G401 (cell line): ENCODE data around the gene DNAH9. TPM values are rescaled to one million over a fixed set of nuclear protein-coding genes. Genes with fewer than 3 reads are reported as not detected.

Experiments
- DNase-seq: peaks from one replicate; pipeline ENCODE4 v3.0.0-alpha.2; 2015; ENCODE audit warnings: low spot score
- in situ Hi-C: cut with HindIII; loops from 2 replicates; pipeline ENCODE4 v1.10.0; 2016; ENCODE audit warnings: low sequenced_read_pairs, mixed read lengths
- total RNA-seq: library from RNA; depleted of rRNA; stranded (reverse); fragments of >200 nt; shearing (Covaris generic); gene quantifications from 2 replicates; pipeline ENCODE4 v1.2.3, GENCODE V29; 2014

The DNAH9 gene
- total RNA-seq, 1 experiment from 2014 or later, result not detected

DNA sequence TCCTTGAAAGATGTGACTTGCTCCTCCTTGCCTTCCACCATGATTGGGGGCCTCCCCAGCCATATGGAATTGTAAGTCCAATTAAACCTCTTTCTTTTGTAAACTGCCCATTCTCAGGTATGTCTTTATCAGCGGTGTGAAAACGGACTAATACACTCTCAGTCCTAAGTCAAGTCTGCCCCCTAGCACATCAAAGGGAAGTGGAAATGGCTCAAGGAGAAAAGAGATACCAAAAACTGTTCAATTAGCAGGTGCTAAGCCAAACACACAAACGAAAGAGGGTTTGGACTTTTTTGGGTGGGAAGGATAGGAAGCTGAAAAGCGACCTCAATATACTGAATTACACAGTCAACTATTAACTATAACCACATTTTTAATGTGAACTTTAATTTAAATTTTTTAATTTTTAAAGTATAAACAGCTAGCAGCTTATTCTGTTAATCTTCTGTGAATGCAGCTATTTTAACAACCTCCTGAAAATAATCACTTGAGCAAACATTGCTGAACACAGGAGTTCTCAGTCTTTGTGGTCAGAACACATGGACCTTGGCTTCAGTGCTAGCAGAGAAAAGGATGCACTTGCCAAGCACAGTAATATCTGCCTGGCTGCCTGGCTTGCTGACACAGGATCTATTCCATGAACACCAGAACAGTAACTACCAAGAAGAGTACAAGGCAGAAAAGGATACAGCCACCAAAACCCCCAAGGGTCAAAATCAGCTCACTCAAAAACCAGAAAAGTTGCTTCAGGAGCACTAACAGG lies 388.1 kb downstream of the DNAH9 start:
- DNase-seq, result no peak
- in situ Hi-C loops, result no loop called here

DNA sequence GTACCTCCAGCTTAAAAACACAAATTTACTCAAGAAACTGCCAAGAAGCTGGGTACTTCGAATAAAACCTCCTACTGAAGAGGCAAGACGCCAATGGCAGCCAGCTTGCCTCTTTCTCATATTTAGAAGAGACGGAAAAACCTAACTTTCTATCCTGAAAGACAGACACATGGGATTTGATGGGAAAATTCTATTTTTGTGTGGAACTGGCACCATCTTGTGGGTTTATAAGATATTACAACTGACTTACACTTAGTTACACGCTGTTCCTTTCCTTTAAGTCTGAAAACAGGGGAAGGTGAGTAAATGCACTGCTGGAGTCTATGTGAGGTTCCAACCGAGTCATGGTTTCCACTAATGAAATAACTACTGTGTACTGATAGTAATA lies 388.7 kb downstream of the DNAH9 start:
- DNase-seq, result peak; percentile 60
- in situ Hi-C loops, result no loop called here

DNA sequence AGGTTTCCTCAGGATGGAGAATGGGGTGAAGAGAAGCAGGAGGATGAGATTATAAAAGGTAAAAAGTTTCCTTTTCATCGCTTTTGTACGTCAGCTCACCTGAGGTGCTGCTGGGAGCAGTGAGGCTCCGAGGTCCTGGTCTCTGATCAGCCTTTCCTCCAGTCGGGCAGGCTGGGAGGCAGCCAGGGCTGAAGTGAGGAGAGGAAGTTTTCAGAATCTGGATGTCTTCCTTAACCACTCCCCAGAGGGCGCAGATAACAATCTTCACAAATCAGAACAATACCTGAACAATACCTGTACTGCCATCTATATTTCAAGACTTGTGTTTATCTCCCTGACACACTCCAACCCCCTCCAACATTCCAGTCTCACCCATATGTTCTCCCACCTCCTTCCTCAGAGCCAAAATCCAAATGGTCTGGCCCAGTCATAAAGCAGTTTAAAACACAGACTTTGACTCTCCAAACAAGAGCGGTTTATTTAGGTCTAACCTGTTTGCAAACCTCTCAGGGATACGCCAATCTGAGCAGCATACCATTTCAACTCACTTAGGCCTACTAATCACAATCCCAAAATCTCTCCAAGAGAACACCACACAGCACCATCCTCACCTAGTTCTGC lies 392.2 kb downstream of the DNAH9 start:
- no peak for DNase-seq
- in situ Hi-C loops, result no loop called here

DNA sequence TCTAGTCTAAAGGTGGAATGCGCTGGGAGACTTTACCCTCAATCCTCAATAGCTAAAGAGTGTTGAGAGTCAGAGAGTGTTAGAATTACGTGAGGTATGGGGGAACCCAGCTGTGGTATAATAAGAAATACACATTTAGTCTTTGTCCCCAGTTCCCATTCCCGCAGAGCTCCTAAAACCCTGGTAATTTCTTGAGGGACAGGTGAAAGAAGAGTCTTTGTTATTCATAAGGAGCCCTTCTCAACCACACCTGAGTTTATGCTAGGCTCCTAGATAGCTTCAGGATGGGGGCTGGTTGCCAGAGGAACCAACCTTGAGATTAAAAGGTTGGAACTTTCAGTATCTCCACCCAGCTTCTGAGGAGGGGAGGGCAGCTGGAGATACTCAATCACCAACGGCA lies 393.2 kb downstream of the DNAH9 start:
- no peak for DNase-seq
- in situ Hi-C loops, result no loop called here

DNA sequence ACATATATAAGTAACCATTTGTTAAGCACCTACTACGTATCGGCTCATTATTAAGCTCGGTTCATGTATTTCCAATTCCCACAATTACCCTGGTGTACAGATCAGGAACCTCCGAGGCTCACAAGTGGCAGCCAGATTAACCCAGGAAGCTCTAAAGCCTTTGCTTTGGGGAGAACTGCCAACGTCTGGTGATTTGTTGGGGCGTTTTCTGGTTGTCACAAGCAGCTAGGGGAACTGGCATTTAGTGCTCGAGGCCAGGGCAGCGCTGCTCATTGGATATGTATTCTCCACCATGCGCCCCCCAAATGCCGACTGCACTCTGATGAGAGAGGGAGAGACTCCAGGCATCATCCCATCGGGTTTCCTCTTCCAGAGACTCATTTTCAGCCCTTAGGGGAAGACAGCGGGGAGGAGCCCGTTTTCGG lies 398.5 kb downstream of the DNAH9 start:
- in situ Hi-C loops, result no loop called here

DNA sequence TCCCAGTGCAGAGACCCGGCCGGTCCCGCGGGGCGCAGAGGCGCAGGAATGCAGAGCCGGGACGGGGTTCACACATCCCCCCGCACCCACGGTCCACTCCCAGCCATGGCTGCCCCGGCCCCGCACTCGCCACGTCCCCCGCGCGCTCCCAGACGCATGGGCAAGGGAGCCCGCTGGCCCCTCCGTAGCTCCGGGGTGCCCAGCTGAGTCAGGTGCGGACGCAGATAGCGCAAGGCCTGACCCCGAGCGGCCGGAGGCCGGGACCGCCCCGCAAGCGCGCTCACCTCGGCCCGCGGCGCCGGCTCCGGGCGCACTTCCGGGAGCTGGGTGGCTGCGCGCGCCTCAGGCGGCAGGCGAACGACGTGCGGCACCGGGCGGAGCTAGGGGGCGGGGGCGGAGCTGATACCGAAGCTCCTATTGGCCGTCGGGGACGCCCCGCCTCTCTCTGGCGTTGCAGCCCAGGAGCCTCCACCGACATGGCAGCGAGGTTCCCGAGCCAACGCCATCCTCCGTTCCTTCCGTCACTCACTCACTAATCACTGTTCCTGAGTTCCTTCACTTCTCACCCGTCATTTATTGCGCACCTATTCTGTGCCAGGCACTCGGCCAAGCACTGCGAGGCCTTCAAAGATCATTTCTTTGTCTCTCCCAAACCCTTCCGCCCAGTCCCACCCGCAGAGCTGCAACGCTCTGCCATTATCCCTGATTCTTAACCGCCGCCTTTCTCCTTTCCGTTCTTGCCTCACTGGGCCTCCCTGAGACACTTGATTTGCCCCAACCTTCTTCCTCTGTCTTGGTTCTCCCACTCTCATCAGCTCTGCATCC lies 399.1 kb downstream of the DNAH9 start, which contains the start of gene ZNF18:
Gene ZNF18 (minus strand): TSS at position 329 of the 825 bp plus-strand sequence. CDS start 4,646 bp downstream, outside the sequence.
- in situ Hi-C loops, result no loop called here
- peak; percentile 94 for DNase-seq

More for the DNA sequence above, 398.5 kb downstream of the DNAH9 start:
- DNase-seq, result peak; percentile 78

DNA sequence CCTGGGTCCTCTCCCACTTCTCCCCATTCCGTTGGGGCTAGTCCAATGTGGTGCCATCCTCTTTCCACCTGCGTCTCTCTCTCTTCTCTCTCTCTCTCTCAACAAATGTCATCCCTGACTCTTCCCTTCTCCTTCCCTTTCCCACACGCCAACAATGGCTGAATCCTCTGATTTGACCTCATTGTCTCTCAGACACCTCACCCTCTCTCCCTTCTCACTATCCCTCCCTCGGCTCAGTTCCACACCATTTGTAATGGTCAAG lies 399.6 kb downstream of the DNAH9 start:
- no peak for DNase-seq
- in situ Hi-C loops, result no loop called here

DNA sequence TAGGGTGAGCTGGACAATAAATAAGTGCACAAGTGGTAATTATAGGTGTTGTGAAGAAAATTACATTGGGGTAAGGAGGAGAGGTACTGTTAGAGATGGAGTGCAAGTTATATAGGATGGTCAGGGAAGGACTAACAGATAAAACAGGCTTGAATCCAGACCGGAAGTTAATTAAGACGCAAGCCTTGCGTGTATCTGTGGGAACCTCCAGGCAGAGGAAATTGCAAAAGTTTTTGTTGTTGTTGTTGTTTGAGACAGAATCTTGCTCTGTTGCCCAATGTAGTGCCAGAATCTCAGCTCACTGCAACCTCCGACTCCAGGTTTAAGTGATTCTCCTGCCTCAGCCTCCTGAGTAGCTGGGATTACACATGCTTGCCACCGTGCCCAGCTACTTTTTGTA lies 401.4 kb downstream of the DNAH9 start:
- DNase-seq, result no peak
- in situ Hi-C loops, result no loop called here

DNA sequence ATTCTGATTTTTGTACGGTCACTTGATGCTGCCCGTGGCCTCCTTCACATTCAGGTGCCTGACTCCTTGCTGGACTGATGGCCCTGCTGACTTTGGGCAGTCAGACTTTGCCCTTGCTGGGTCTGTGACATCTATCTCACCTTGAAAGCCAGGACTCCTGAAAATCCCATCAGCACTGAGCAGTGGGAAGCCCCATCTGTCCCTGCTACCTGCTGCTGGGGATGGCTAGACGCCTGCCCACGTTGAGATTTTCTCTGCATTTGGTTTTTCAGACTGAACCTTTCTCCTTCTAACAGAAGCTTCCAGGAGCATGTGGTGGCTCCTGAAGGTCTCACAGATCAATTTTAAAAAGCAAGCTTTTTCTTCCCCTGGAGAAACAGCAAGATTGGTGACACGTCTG lies 409.2 kb downstream of the DNAH9 start:
- in situ Hi-C loops, result no loop called here
- peak; percentile 73 for DNase-seq
